ENCODE measurements around the gene MAP2K7. TPM values are rescaled to one million over a fixed set of nuclear protein-coding genes. Genes with fewer than 3 reads are reported as not detected.

The MAP2K7 gene
- total and polyA plus RNA-seq, 2 of the 4 experiments (the other 2 are of a cell fraction): 4.1 to 15.6 TPM

GRCh38 chr19:7902796-7903243 lies 857 bp upstream of the MAP2K7 start:
- Histone ChIP-seq H3K4me2 (ENCODE audit: low read depth, low read length) (peak overlapping the region; percentile 72), H2BK120ac (ENCODE audit: low read depth, low read length) (0 out of 2 replicates have a peak overlapping the region, but pooled peaks have one; percentile 46), H3K14ac (replicated peaks; ENCODE audit: low read depth, low read length) (peak overlapping the region; percentile 99), H3K23ac (ENCODE audit: low read depth, low read length) (peak overlapping the region; percentile 91; the same call in 1 of the 2 replicates), H3K56ac (ENCODE audit: extremely low read depth, insufficient read depth, low read length) (0 out of 2 replicates have a peak overlapping the region, but pooled peaks have one; percentile 16), H3K4me3 (ENCODE audit: insufficient read depth, low read depth, low read length) (peak overlapping the region; percentile 60), H3K4ac (ENCODE audit: low read depth, low read length) (peak overlapping the region; percentile 93), H3K18ac (ENCODE audit: low read depth, low read length) (no peak overlapping the region), H2AK5ac (ENCODE audit: low read depth, low read length) (peak overlapping the region; percentile 99), H3K9me1 (ENCODE audit: insufficient read depth, low read length) (peaks cover 11% of the 10 kb centered on the region), H3K27me3 (ENCODE audit: control insufficient read depth, insufficient read depth, low read length) (no peaks in the 10 kb centered on the region), H3K4me1 (ENCODE audit: control insufficient read depth, insufficient read depth, low read length) (peaks cover 10% of the 10 kb centered on the region), H3K79me1 (ENCODE audit: low read depth in 1 of 2, low read length in 2 of 2) (peaks cover 14 to 40% of the 10 kb centered on the region in 2 experiments; a peak in 3 of 4 replicates), H3K36me3 (ENCODE audit: control insufficient read depth, insufficient read depth, low read length) (peaks cover 20% of the 10 kb centered on the region), H2AK9ac (replicated peaks; ENCODE audit: low read depth, low read length, poor library complexity) (peak overlapping the region; percentile 98), H4K8ac (ENCODE audit: low read depth in 2 of 2, low read length in 2 of 2) (peak overlapping the region; percentile 72 to 95), H4K91ac (ENCODE audit: insufficient read depth, low read depth, low read length) (peak overlapping the region; percentile 94), H2BK15ac (ENCODE audit: low read depth, low read length) (no peak overlapping the region), H4K20me1 (ENCODE audit: insufficient read depth, low read length) (peaks cover 33% of the 10 kb centered on the region), H2AFZ (replicated peaks; ENCODE audit: low read length, poor library complexity) (peak overlapping the region; percentile 99), H3K9ac (ENCODE audit: low read depth, low read length) (peak overlapping the region; percentile 93), H2BK20ac (ENCODE audit: low read depth, low read length) (no peak overlapping the region), H2BK5ac (ENCODE audit: low read depth, low read length, poor library complexity, severe bottlenecking) (peak overlapping the region; percentile 85), H3K27ac (ENCODE audit: insufficient read depth, low read length) (peak overlapping the region; percentile 91), H3K9me3 (ENCODE audit: control insufficient read depth, insufficient read depth, low read length) (no peaks in the 10 kb centered on the region), H4K5ac (ENCODE audit: low read depth, low read length) (peak overlapping the region; percentile 75)
- BruUV-seq (replicated peaks): no TSS peak
- no peak for DNase-seq
- ATAC-seq (ENCODE audit: low read depth): no peak
- CTCF ChIA-PET: interaction anchor here (1.0 to 1.6 kb wide), 3 partner anchors 10 to 34 kb away, joined by 5 to 7 read pairs (median 6); partner anchors contain the start of gene SNAPC2
- dilution Hi-C loops (cut with HindIII; ENCODE audit: low sequenced_read_pairs, unreplicated experiment) (no loop called here), in situ Hi-C loops (cut with MboI; ENCODE audit: low sequenced_read_pairs) (no loop called here), intact Hi-C loops (cut with micrococcal nuclease) (no loop called here)
- 28% methylated on average over 4 of the region's 20 CpGs; no CpG with 5 or more reads in 1 of the 2 experiments for WGBS, 2 experiments (ENCODE audit: extremely low coverage in 2 of 2, insufficient read length in 1 of 2)
- TF ChIP-seq RAD21 (IDR thresholded peaks at IDR 0.05; ENCODE audit: low read length) (no peak), CEBPB (IDR thresholded peaks at IDR 0.05; ENCODE audit: low read depth, low read length) (no peak), MAFK (IDR thresholded peaks at IDR 0.05; ENCODE audit: low read depth, low read length) (no peak)
- POLR2A ChIA-PET (ENCODE audit: unreplicated experiment): interaction anchor here (1.6 kb wide), 1 partner anchor 17 kb away, joined by 5 read pairs; the partner anchor contains the start of gene SNAPC2
